PFSK-1 (cell line): Measurements from ENCODE around the gene PEMT.

Source experiments
- FOXP2 ChIP-seq: optimal IDR thresholded peaks from 2 replicates; pipeline ENCODE3; 2011; ENCODE audit warnings: borderline replicate concordance, control low read depth, inconsistent platforms; ENCODE audit not compliant: insufficient read depth; ENCODE audit errors: extremely low read length, extremely low read depth
- POLR2AphosphoS5 ChIP-seq: IDR thresholded peaks from 2 replicates; pipeline ENCODE4 v1.6.1; 2012; ENCODE audit warnings: low read depth, mild to moderate bottlenecking, control low read depth, low read length, moderate library complexity
- TAF1 ChIP-seq: IDR thresholded peaks from 2 replicates; pipeline ENCODE4 v1.6.1; 2012; ENCODE audit warnings: low read length, control low read depth, borderline replicate concordance; ENCODE audit not compliant: insufficient read depth
- TF ChIP-seq, protein P1 (sequence below), 2 experiments: IDR thresholded peaks; 2 replicates each; pipeline versions ENCODE4 v1.6.1 to v1.8.0; 2011 to 2012; ENCODE audit warnings: low read depth in 2 of 2, low read length in 2 of 2, control low read depth in 1 of 2, inconsistent platforms in 1 of 2, mild to moderate bottlenecking in 1 of 2, moderate library complexity in 1 of 2; ENCODE audit not compliant: insufficient read depth in 1 of 2

GRCh38 chr17:17513626-17514025, 77.9 kb downstream of the PEMT start:
- TF ChIP-seq, protein P1, sequence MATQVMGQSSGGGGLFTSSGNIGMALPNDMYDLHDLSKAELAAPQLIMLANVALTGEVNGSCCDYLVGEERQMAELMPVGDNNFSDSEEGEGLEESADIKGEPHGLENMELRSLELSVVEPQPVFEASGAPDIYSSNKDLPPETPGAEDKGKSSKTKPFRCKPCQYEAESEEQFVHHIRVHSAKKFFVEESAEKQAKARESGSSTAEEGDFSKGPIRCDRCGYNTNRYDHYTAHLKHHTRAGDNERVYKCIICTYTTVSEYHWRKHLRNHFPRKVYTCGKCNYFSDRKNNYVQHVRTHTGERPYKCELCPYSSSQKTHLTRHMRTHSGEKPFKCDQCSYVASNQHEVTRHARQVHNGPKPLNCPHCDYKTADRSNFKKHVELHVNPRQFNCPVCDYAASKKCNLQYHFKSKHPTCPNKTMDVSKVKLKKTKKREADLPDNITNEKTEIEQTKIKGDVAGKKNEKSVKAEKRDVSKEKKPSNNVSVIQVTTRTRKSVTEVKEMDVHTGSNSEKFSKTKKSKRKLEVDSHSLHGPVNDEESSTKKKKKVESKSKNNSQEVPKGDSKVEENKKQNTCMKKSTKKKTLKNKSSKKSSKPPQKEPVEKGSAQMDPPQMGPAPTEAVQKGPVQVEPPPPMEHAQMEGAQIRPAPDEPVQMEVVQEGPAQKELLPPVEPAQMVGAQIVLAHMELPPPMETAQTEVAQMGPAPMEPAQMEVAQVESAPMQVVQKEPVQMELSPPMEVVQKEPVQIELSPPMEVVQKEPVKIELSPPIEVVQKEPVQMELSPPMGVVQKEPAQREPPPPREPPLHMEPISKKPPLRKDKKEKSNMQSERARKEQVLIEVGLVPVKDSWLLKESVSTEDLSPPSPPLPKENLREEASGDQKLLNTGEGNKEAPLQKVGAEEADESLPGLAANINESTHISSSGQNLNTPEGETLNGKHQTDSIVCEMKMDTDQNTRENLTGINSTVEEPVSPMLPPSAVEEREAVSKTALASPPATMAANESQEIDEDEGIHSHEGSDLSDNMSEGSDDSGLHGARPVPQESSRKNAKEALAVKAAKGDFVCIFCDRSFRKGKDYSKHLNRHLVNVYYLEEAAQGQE (IDR thresholded peaks at IDR 0.05; ENCODE audit: insufficient read depth in 1 of 2, low read depth in 2 of 2, low read length in 2 of 2) = no peak
- TF ChIP-seq POLR2AphosphoS5 = no peak
- no peak for TF ChIP-seq TAF1
- no peak for TF ChIP-seq FOXP2
